HCT116 (cell line): ENCODE results near the gene HAPLN2. TPM values are rescaled to one million over a fixed set of nuclear protein-coding genes. Genes with fewer than 3 reads are reported as not detected.

Experiments
- ATAC-seq: fragments of 200-7000 bp; cut with Tn5 transposase; 2 replicates; pipeline ENCODE4 v1.9.1; 2020; ENCODE audit warnings: mild to moderate bottlenecking, moderate library complexity
- BruUV-seq: library from RNA; stranded (reverse); fragments of 400-500 nt; replicated peaks from 2 replicates; lab custom pipeline; 2021; lab: Mats Ljungman, UMichigan
- CTCF ChIA-PET: fragments of 300-600 bp; sonication (Branson Sonifier 250); formaldehyde crosslinking; loops from one replicate; lab custom pipeline; 2021; ENCODE audit warnings: antibody characterized with exemption; lab: Charles Lee
- POLR2A ChIA-PET: fragments of 300-600, 350-600 bp; sonication (Branson Sonifier 250); formaldehyde crosslinking; loops from one replicate; lab custom pipeline; 2021; ENCODE audit warnings: antibody characterized with exemption; lab: Charles Lee
- RAD21 ChIA-PET, 2 experiments: fragments of 300-600 bp; sonication (Branson Sonifier 250); formaldehyde crosslinking; loops; one replicate each; lab custom pipeline; 2023; ENCODE audit warnings: low total read pairs in 2 of 2; ENCODE audit not compliant: uncharacterized antibody in 2 of 2, unreplicated experiment in 2 of 2, low non-redundant PET in 1 of 2; lab: Charles Lee
- DNase-seq: peaks from one replicate; pipeline ENCODE4 v3.0.0-alpha.2; 2010; ENCODE audit warnings: low read depth, low spot score
- H2AFZ ChIP-seq: fragments of 200-600 bp; shearing (Covaris generic), sonication (generic); 2 replicates; pipeline ENCODE4 v1.6.1; 2017; ENCODE audit warnings: low read depth, mixed run types, mixed read lengths, antibody characterized with exemption, low read length; ENCODE audit not compliant: poor library complexity, severe bottlenecking
- H3K27ac ChIP-seq: 2 replicates; pipeline ENCODE4 v1.5.1; 2012; ENCODE audit warnings: low read depth, low read length
- H3K27me3 ChIP-seq: fragments of 200-600 bp; sonication (generic); 2 replicates; pipeline ENCODE4 v1.6.1; 2016; ENCODE audit warnings: mixed run types, low read length, mixed read lengths; ENCODE audit not compliant: insufficient read depth
- H3K36me3 ChIP-seq, 2 experiments: fragments of 200-500 bp in 1 of 2; fragments of 200-600 bp in 1 of 2; sonication (Bioruptor generic) in 1 of 2; sonication (generic) in 1 of 2; 2 replicates each; pipeline versions ENCODE4 v1.5.1 to v1.6.1; 2014 to 2016; ENCODE audit warnings: low read length in 2 of 2, inconsistent platforms in 1 of 2, mixed read lengths in 1 of 2, mixed run types in 1 of 2; ENCODE audit not compliant: insufficient read depth in 2 of 2, control insufficient read depth in 1 of 2
- H3K4me1 ChIP-seq, 2 experiments: fragments of 200-600 bp in 1 of 2; sonication (generic) in 1 of 2; 2 replicates each; pipeline versions ENCODE4 v1.5.1 to v1.6.1; 2012 to 2017; ENCODE audit warnings: low read length in 2 of 2, inconsistent platforms in 1 of 2, mild to moderate bottlenecking in 1 of 2, mixed read lengths in 1 of 2, mixed run types in 1 of 2, moderate library complexity in 1 of 2; ENCODE audit not compliant: insufficient read depth in 2 of 2, control insufficient read depth in 1 of 2
- H3K4me2 ChIP-seq: fragments of 200-600 bp; sonication (generic); 2 replicates; pipeline ENCODE4 v1.6.1; 2017; ENCODE audit warnings: mixed run types, low read length, mixed read lengths
- H3K4me3 ChIP-seq, 2 experiments: fragments of 200-600 bp in 1 of 2; sonication (generic) in 1 of 2; replicated peaks in 1 of 2; 2 replicates each; pipeline ENCODE4 v1.5.1; 2011 to 2016; ENCODE audit warnings: low read length in 2 of 2, control low read depth in 1 of 2, low read depth in 1 of 2, mild to moderate bottlenecking in 1 of 2, mixed read lengths in 1 of 2, mixed run types in 1 of 2
- H3K79me2 ChIP-seq: fragments of 200-600 bp; sonication (generic); 2 replicates; pipeline ENCODE4 v1.6.1; 2017; ENCODE audit warnings: mild to moderate bottlenecking, mixed run types, low read length, moderate library complexity, mixed read lengths; ENCODE audit not compliant: insufficient read depth
- H3K9ac ChIP-seq: fragments of 200-600 bp; sonication (generic); 2 replicates; pipeline ENCODE4 v1.6.1; 2016; ENCODE audit warnings: low read length, mixed read lengths
- H3K9me2 ChIP-seq: fragments of 200-600 bp; sonication (generic), shearing (Covaris generic); 2 replicates; pipeline ENCODE4 v1.6.1; 2017; ENCODE audit warnings: mixed run types, mild to moderate bottlenecking, moderate library complexity; ENCODE audit not compliant: insufficient read depth
- H3K9me3 ChIP-seq, 2 experiments: fragments of 200-500 bp in 1 of 2; fragments of 200-600 bp in 1 of 2; sonication (Bioruptor generic) in 1 of 2; sonication (generic) in 1 of 2; 2 replicates each; pipeline ENCODE4 v1.6.1; 2014 to 2017; ENCODE audit warnings: low read length in 2 of 2, mixed read lengths in 2 of 2, inconsistent platforms in 1 of 2, low read depth in 1 of 2, mild to moderate bottlenecking in 1 of 2, mixed run types in 1 of 2, moderate library complexity in 1 of 2; ENCODE audit not compliant: control insufficient read depth in 1 of 2, insufficient read depth in 1 of 2
- H4K20me1 ChIP-seq: fragments of 200-600 bp; sonication (generic), shearing (Covaris generic); 2 replicates; pipeline ENCODE4 v1.6.1; 2017; ENCODE audit warnings: mixed run types, mild to moderate bottlenecking, moderate library complexity; ENCODE audit not compliant: insufficient read depth
- CBX3 ChIP-seq: IDR thresholded peaks from 2 replicates; pipeline ENCODE4 v1.6.1; 2012; ENCODE audit warnings: low read depth
- CEBPB ChIP-seq: IDR thresholded peaks from 2 replicates; pipeline ENCODE4 v1.6.1; 2012; ENCODE audit warnings: low read depth
- EZH2 ChIP-seq: fragments of 200-600 bp; sonication (generic); IDR thresholded peaks from 2 replicates; pipeline ENCODE4 v1.6.1; 2017; ENCODE audit warnings: antibody characterized with exemption, mixed run types
- FOSL1 ChIP-seq: IDR thresholded peaks from 2 replicates; pipeline ENCODE4 v1.6.1; 2012; ENCODE audit warnings: low read depth
- JUND ChIP-seq: IDR thresholded peaks from 2 replicates; pipeline ENCODE4 v1.6.1; 2012
- POLR2AphosphoS5 ChIP-seq: IDR thresholded peaks from 2 replicates; pipeline ENCODE4 v1.6.1; 2011; ENCODE audit warnings: mild to moderate bottlenecking, low read depth, low read length, moderate library complexity
- RAD21 ChIP-seq: IDR thresholded peaks from 2 replicates; pipeline ENCODE4 v1.6.1; 2012; ENCODE audit warnings: low read depth, mild to moderate bottlenecking
- SRF ChIP-seq: IDR thresholded peaks from 2 replicates; pipeline ENCODE4 v1.6.1; 2012; ENCODE audit warnings: low read depth
- TCF7L2 ChIP-seq: IDR thresholded peaks from 2 replicates; pipeline ENCODE4 v1.7.0; 2011; ENCODE audit warnings: borderline replicate concordance, inconsistent platforms; ENCODE audit not compliant: insufficient read depth, insufficient read length; ENCODE audit errors: extremely low read depth
- YY1 ChIP-seq: IDR thresholded peaks from 2 replicates; pipeline ENCODE4 v1.6.1; 2011; ENCODE audit warnings: low read length, low read depth, moderate library complexity, mild to moderate bottlenecking; ENCODE audit not compliant: insufficient replicate concordance; ENCODE audit errors: extremely low read depth
- ZBTB33 ChIP-seq: IDR thresholded peaks from 2 replicates; pipeline ENCODE4 v1.6.1; 2011; ENCODE audit warnings: mild to moderate bottlenecking, low read length, moderate library complexity; ENCODE audit not compliant: insufficient replicate concordance; ENCODE audit errors: extremely low read depth
- ZNF274 ChIP-seq: fragments of 200-500 bp; sonication (Bioruptor generic); IDR thresholded peaks from 2 replicates; pipeline ENCODE4 v1.6.1; 2014; ENCODE audit warnings: mild to moderate bottlenecking, low read depth, low read length, inconsistent platforms
- intact Hi-C: fragments of 100-400 bp; cut with micrococcal nuclease; formaldehyde crosslinking; loops from 2 replicates; pipeline ENCODE4 v1.10.0; 2022
- total RNA-seq: library from RNA; stranded (reverse); gene quantifications from one replicate; pipeline ENCODE4 v1.2.1, GENCODE V29; 2021; ENCODE audit not compliant: unreplicated experiment
- TF ChIP-seq, protein P1 (sequence below), 3 experiments: fragments of 200-600 bp in 1 of 3; sonication (generic) in 1 of 3; IDR thresholded peaks in 2 of 3; conservative IDR thresholded peaks in 1 of 3; 2 replicates each; pipeline ENCODE4 v1.5.1; 2012 to 2017; ENCODE audit warnings: low read depth in 2 of 3, low read length in 2 of 3, antibody characterized with exemption in 1 of 3, borderline replicate concordance in 1 of 3, control low read depth in 1 of 3, mild to moderate bottlenecking in 1 of 3, mixed read lengths in 1 of 3, mixed run types in 1 of 3, moderate library complexity in 1 of 3; ENCODE audit not compliant: insufficient read depth in 1 of 3

The HAPLN2 gene
- total RNA-seq, 1 experiment from 2014 or later = 0.54 TPM

GRCh38 chr1:156671804-156672203 is 52.6 kb downstream of the HAPLN2 start:
- Histone ChIP-seq H3K9me3 (no peaks in the 10 kb centered on the region), H3K79me2 (no peaks in the 10 kb centered on the region), H3K4me2 (no peak overlapping the region), H3K9ac (no peak overlapping the region), H3K4me3 (no peak overlapping the region)
- BruUV-seq = no TSS peak
- CTCF ChIA-PET = no interaction called here
- TF ChIP-seq YY1 = no peak
- TF ChIP-seq CBX3 = no peak
- no peak for TF ChIP-seq EZH2
- TF ChIP-seq, protein P1, sequence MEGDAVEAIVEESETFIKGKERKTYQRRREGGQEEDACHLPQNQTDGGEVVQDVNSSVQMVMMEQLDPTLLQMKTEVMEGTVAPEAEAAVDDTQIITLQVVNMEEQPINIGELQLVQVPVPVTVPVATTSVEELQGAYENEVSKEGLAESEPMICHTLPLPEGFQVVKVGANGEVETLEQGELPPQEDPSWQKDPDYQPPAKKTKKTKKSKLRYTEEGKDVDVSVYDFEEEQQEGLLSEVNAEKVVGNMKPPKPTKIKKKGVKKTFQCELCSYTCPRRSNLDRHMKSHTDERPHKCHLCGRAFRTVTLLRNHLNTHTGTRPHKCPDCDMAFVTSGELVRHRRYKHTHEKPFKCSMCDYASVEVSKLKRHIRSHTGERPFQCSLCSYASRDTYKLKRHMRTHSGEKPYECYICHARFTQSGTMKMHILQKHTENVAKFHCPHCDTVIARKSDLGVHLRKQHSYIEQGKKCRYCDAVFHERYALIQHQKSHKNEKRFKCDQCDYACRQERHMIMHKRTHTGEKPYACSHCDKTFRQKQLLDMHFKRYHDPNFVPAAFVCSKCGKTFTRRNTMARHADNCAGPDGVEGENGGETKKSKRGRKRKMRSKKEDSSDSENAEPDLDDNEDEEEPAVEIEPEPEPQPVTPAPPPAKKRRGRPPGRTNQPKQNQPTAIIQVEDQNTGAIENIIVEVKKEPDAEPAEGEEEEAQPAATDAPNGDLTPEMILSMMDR (IDR thresholded peaks at IDR 0.05 in 2 of 3, conservative IDR thresholded peaks at IDR 0.05 in 1 of 3; ENCODE audit: borderline replicate concordance in 1 of 3, insufficient read depth in 1 of 3, low read depth in 2 of 3, low read length in 2 of 3) = no peak
- no peak for TF ChIP-seq SRF
- TF ChIP-seq POLR2AphosphoS5 = no peak
- no peak for TF ChIP-seq ZBTB33
- no peak for TF ChIP-seq RAD21
- no peak for TF ChIP-seq ZNF274
- no peak for TF ChIP-seq JUND
- TF ChIP-seq FOSL1 = no peak
- TF ChIP-seq CEBPB = no peak
- no peak for TF ChIP-seq TCF7L2
- TF ChIP-seq, all 23 proteins: peak for 0
- Histone ChIP-seq H3K27me3 (no peaks in the 10 kb centered on the region), H3K27ac (no peak overlapping the region), H3K36me3 (no peaks in the 10 kb centered on the region), H2AFZ (no peak overlapping the region), H3K9me2 (no peaks in the 10 kb centered on the region), H4K20me1 (no peaks in the 10 kb centered on the region), H3K4me1 (peaks cover under 1 to 13% of the 10 kb centered on the region in 2 experiments; a peak in 3 of 4 replicates)
- intact Hi-C loops = no loop called here
- ATAC-seq (no peak), DNase-seq (no peak)
- ChIA-PET POLR2A (interaction anchor here (1.6 kb wide), 1 partner anchor 11 kb away, joined by 4 read pairs; no protein-coding TSS in a partner anchor), RAD21 (no interaction called here)
